ENCODE data around the gene ATP8B4.

- TF ChIP-seq POLR2A (IDR thresholded peaks at IDR 0.05) (no peak), POLR2AphosphoS5 (IDR thresholded peaks at IDR 0.05) (no peak), EP300 (IDR thresholded peaks at IDR 0.05) (no peak)
- TF ChIP-seq, protein P1, sequence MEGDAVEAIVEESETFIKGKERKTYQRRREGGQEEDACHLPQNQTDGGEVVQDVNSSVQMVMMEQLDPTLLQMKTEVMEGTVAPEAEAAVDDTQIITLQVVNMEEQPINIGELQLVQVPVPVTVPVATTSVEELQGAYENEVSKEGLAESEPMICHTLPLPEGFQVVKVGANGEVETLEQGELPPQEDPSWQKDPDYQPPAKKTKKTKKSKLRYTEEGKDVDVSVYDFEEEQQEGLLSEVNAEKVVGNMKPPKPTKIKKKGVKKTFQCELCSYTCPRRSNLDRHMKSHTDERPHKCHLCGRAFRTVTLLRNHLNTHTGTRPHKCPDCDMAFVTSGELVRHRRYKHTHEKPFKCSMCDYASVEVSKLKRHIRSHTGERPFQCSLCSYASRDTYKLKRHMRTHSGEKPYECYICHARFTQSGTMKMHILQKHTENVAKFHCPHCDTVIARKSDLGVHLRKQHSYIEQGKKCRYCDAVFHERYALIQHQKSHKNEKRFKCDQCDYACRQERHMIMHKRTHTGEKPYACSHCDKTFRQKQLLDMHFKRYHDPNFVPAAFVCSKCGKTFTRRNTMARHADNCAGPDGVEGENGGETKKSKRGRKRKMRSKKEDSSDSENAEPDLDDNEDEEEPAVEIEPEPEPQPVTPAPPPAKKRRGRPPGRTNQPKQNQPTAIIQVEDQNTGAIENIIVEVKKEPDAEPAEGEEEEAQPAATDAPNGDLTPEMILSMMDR (IDR thresholded peaks at IDR 0.05): no peak
These were observed 88.6 kb downstream of the ATP8B4 start for GRCh38 chr15:50030456-50030855.
